SKM-1 treated with dmso at 0.1 percent for 144 hours (cell line): ENCODE measurements around the gene CENPS.
A peak's percentile ranks its signal among the peaks of the same experiment; 100 is the strongest.
"Not testable (repeated sequence)": the region's sequence is repeated elsewhere in the genome, so short reads cannot be mapped to it uniquely, and the experiment has no call there.

Experiments used
- DNase-seq: peaks from one replicate; lab custom pipeline; 2025; ENCODE audit not compliant: unreplicated experiment; lab: John Stamatoyannopoulos, UW

Gene CENPS

DNA sequence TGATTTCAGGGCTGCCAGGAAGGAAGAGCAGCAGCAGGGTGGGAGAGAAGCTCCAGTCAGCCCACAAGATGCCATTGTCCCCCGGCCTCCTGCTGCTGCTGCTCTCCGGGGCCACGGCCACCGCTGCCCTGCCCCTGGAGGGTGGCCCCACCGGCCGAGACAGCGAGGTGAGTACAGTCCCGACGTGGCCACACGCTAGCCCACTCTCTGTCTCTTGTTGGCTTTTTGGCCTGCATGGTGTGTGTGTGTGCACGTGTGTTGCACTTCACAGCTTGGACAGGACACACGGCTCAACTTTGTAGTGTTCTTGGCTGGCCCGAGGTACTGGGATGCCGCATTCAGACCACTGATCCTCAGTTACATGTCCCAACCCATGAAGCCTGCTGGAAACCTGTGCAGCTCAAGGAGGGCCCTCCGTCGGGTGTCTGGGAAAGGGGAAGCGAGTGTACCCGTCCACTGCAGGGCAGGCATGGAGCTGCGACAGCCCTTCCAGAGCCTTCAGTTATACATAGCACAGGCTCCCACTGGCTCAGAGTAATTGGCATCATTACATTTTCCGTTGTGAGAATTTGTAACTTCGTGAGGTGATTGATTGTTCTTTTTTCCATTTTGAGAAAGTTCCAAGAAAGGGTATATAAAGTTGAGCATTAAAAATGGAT is 20.1 kb downstream of the CENPS start:
- DNase-seq = no peak

DNA sequence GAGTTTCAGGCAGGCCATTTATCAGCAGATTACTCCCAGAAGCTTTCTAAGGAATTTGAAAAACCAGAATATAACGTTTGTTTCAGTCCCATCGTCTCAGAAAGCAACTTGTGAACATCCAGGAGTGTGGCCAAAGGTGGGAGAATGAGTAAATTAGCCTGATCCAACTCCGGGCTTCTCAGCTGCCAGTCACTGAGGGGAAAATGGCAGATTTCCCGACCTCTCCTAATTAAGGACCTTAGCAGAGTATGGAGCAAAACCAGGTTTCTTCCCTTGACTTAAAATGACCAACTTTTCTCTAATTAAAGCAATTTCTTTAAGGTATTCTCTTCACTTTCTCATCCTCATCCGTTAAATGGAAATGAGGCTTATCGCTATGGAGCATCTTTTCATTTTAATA is 20.6 kb downstream of the CENPS start:
- DNase-seq = no peak

DNA sequence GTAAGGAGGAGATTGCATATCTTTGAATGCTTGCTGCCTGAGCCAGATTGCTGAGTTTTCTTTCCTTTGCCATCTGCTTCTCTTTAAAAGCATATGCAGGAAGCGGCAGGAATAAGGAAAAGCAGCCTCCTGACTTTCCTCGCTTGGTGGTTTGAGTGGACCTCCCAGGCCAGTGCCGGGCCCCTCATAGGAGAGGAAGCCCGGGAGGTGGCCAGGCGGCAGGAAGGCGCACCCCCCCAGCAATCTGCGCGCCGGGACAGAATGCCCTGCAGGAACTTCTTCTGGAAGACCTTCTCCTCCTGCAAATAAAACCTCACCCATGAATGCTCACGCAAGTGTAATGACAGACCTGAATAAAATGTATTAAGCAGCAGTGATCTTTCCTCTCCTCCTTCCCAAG is 21.1 kb downstream of the CENPS start:
- no peak for DNase-seq

DNA sequence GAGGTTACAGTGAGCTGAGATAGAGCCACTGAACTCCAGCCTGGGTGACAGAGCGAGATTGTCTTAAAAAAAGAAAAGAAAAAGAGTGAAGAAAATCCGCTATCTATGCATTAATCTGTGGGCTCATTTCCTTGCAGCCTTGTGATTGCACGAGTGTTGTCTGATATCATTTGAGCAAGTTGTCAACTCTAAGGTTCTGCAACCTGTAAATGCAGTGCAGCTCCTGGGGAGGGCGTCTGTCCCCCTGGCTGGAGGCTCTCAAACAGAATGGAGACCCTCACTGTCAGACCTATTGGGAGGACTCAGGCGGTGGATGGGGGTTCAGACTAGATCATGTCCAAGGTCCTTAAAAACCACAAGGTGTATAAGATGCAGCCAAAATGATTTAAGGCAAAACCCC is 25.8 kb downstream of the CENPS start:
- no peak for DNase-seq

DNA sequence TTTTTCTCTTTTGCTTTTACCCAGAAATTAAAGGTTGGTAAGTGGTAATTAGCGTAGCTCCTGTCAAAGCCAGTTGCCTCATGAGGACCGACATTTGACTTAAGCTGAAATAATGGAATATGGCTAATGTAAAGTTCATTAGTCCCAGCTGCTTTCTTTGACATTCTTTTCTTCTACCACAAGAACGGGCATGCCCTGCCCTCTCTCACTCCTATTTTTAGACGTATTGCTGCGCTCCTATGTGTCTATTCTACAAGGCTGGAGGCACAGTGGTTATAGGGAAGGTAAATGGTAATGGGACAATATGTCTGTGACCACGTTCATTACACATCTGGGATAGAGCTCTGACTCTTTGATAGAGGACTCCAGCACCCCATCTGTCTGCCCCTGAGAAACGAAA is 26.4 kb downstream of the CENPS start:
- no peak for DNase-seq

DNA sequence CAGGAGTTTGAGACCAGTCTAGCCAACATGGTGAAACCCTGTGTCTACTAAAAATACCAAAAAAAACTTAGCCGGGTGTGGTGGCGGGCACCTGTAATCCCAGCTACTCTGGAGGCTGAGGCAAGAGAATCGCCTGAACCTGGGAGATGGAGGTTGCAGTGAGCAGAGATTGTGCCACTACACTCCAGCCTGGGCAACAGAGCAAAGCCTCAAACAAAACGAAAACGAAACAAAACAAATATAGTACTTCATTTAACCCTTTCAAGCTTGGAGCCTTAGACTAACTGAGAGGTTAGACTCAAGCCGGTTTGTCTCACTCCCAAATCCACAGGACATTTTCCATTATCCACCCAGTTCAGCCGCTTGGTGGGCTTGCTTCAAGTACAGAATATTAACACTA is 27.2 kb downstream of the CENPS start:
- DNase-seq = not testable (repeated sequence)

DNA sequence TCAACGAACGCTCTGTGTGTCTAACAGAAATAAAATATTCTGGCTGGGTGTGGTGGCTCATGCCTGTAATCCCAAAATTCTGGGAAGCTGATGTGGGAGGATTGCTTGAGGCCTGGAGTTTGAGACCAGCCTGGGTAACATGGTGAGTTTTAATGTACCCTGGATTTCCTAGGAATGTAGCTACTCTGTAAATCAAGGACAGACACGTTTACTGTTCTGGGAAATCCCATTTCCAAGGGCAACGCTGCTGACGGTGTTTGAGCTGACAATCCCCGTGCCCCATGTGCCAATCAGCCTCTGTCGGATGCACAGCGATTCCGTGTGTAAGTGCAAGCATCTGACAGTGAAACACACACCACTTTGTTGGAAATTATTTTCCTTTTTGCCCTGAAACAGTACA is 27.6 kb downstream of the CENPS start:
- no peak for DNase-seq

DNA sequence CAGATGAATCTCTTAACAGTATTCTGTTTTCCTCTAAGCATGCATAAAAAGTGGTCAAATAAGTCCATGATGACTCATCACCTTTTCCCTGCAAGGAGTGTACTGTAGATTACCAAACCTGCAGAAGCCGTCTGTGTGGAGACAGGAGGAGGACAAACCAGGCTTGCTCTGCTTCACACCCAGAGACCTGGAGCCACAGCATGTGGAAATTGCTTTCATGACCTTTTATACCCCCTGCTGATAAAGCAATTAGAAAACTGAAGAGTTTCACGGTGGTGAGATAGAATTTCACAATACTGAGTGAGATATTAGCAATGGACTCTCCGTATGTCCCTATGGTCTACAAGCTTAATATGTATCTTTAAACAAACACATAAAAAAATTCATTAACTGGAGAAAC is 29.0 kb downstream of the CENPS start:
- no peak for DNase-seq

DNA sequence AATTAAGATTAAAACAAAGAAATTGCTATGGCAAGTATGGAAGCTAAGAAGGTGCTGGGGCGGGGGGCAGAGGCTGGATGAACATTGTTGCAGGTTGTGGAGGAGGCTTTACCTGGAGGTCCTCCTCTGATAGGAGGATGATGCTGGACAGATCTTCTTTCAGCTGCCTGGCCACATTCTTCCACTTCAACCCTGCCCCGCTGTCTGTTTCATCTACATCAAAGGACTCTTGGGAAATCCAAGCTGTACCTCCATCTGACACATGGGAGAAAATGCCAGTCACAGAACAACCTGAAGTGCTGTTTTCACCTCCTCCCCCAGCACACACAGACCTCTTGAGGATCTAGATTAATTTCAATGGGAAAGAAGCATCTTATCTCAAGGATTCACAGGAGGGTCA is 36.8 kb downstream of the CENPS start:
- no peak for DNase-seq

DNA sequence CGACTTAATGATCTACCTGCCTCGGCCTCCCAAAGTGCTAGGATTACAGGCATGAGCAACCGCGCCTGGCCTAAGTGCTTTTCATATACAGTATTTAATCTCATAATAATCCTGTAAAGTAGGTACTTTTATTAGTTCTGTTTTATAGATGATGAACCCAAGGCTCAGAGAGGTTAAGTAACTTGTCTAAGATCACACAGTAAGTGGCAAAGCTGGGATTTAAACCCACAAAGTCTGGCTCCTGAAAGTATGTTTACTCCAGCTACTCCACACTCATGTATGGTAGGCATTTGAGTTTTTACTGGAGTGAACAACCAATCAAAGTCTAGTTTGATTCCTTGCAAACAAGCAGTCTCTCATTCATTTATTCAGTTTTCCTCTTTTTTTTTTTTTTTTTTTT is 39.8 kb downstream of the CENPS start:
- no peak for DNase-seq

DNA sequence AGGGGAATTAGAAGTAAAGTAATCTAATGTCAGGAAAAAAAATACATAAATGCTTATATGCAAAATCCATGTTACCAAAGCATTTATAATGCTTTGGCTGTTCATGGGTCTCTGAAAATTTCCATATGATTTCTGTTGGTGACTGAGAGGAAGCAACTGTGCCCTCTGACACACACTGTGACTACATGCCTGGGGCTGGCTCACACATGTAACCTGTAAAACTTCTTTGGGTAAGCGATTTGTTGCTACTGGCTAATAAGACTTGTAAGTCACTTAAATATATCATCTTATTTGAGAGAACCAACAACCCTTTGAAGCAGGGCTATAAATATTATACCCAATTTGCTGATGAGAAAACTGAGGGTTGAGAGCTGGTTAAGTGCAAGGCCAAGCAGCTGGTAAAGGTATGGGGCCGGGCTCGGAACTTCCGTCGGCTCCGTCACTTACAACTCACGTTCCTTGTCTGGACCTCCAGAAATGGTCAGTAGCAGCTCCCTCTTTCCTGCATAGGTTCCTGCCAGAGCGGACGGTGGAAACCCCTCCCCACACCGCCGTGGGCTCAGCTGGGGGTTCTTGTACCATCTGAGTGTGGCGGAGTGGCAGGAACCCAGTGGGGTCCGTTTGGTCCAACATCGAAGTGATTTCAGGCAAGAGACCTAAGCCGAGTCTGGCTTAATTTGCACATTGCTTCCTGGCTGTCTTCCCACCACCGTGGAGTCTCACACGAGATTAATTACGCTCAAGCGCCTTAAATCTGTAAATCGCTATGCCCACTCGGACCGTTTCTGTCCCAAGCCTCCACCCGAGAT is 41.4 kb downstream of the CENPS start:
- no peak for DNase-seq

DNA sequence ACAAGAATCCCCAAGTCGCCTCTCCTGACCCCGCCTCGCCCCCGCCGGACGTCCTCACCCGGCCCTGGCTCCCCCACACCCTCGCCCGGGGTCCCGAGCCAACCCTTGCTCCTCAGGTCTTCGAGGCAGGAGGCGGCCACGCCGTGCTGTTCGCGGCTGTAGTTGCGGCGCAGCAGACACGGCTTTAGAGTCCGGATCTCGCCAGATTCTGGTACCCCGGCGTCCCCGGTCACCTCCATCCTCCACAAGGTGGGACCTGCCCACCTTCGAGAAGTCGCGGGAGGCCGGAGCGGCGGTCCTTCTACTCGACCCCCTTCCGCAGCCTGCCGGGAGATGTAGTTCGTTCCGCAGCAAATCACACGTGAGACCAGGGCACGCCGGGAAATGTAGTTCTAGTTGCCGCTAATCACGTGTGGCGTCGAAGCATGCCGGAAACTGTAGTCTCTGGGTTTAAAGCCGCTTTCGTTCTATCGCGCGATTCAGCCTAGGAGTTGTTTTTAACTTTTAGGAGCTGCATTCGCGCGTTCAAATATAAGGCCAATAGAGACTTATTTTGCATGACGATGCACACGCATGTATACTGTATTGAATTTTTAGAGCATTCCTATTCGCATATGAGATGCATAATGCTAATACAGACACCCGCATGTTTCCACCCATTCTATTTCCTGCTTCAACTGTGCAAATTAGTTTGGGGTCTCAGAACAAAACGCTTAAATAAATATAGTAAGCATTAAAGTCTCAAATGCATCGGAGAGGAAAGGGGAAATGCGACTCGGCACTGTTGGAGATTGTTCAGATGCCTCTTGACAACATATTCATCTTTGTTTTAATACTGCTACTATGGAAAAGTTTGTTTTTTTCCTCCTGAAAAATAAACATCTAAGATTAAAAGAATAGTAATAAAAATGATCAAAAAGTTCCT is 42.2 kb downstream of the CENPS start, which contains the start of gene DFFA:
TSS of gene DFFA (minus strand) at position 310 of the 925 bp plus-strand sequence. CDS start at position 239, 71 bp downstream.
- DNase-seq = peak; percentile 93

DNA sequence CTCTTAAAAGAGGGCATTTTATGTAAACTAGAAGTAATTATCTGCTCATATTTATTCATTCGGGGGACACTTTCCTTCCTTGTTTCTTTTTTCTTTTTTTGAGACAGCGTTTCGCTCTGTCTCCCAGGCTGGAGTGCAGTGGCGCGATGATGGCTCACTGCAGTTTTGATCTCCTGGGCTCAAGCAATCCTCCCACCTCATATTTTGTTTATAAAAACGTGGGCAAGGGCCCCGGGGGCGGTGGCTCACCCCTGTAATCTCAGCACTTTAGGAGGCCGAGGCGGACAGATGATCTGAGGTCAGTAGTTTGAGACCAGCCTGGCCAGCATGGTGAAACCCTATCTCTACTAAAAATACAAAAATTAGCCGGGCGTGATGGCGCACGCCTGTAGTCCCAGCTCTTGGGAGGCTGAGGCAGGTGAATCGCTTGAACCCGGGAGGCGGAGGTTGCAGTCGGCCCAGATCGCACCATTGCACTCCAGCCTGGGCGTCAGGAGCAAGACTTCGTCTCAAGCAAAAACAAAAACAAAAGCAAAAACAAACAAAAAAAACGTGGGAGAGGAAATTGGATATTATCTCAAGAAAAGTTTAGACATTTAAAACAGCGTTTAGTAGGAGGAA is 43.0 kb downstream of the CENPS start:
- DNase-seq = no peak

DNA sequence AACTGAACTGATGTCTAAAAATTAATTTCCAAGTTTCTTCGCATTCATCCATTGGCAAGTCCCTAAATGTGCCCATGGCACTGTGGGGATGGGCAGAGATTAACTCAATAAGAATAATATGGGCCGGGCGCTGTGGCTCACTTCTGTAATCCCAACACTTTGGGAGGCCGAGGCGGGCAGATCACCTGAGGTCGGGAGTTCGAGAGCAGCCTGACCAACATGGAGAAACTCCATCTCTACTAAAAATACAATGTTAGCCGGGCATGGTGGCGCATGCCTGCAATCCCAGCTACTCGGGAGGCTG is 44.0 kb downstream of the CENPS start:
- DNase-seq = not testable (repeated sequence)

DNA sequence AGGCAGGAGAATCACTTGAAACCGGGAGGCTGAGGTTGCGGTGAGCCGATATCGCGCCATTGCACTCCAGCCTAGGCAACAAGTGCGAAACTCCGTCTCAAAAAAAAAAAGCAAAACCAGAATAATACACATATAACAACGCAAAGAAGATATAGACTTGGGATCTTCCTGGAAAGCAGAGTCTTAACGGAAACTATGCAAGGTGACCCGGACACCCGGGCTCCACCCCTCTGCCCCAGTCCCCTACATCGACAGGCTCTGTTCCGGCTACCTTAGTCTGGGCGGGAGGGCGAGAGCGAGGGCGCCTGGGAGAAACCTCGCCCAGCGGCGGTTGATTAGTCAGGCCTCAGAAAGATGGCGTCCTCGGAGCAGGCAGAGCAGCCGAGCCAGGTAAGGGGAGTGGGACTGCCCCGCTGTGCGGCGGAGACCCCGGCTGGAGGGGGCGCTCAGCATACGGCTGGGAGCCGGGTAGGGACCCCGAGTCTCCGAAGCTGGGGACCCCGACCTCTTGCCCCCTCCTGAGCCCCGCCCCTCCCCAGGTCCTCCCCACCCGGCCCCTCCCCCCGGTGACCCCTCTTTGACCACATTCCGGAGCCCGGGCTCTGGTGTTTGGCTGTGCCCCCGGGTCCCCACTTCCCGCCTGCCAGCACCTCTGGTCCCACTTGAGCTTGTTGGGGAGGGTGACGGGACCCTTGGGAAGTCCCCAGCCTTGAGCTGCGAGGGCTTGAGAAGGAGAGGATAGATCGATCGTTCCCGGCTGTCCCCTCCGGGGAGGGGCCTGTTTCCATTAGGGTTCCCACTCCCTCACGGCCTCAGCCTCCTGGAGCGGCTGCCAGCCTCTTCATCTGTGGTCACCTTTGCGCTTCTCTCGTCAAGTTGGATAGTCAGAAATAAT is 44.6 kb downstream of the CENPS start, which contains the start of gene PEX14:
TSS of gene PEX14 (plus strand) at position 338 of the 895 bp plus-strand sequence. CDS start at position 355, 17 bp downstream.
- peak; percentile 91 for DNase-seq

DNA sequence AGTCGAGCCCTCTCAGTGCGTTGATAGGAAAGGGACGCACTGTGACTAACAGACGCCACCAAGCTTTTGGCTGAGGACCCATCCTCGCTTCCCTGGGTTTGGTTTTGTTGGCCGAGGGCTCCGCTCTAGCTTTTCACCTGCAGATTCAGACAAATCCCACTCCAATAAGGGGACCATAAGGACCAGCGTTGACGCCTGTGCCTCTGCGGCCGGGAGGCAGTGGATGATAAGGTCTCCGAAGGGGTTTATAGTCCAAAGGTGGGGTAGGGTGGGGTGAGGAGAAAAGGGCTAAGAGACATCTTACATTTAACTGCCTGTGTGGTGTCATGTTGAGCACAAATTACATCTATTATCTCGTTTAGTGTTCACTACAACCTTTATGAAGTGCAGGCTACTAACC is 45.3 kb downstream of the CENPS start:
- DNase-seq = no peak

DNA sequence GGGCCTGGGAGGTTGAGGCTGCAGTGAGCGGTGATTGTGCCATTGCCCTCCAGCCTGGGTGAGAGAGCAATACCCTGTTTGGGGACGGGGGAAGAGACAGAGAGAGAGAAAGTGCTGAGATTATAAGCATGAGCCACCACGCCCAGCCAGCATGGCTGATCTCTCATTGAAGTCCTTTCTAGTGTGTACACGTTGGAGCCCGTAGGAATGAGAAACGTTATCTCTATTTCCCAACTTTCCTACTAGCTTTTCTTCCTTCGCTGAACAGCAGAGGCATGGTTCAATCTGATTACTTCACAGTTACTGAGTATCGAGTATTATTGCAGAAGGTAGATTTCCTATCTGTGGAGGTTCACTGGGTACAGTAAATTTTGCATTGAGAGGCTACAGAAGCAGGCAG is 49.1 kb downstream of the CENPS start:
- no peak for DNase-seq

DNA sequence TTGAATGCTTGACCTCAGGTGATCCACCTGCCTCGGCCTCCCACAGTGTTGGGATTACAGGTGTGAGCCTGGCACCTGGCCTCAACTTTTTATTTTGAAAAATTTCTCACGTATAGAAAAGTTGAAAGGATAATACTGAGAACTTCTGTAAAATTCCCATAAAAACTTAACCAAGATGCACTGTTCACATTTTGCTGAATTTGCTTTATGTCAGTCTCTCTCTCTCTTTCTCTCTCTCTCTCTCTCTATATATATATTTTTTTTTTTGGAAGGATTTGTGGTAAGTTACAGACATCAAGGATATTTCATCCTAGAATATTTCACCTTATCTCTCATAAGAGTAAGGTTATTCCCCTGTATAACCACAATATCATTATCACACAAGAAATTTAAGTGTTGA is 50.4 kb downstream of the CENPS start:
- no peak for DNase-seq

DNA sequence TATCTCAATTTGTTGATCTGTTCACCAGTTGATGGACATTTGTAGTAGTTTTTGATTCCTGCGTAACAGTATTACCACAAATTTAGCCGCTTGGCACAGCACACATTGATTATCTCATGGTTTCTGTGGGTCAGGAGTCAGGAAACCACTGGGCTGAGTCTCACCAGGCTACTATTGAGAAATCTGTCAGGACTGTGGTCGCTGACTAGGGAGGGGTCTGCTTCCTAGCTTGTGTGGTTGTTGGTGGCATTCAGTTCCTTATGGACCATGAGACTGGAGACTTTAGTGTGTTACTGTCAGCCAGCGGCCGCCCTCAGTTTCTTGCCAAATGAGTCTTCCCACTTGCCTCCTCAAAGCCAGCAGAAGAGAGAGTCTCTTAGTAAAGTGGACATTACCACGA is 54.3 kb downstream of the CENPS start:
- DNase-seq = peak; percentile 73
